HG03571 (cell line): ENCODE measurements around the gene TMEM138.
"Not testable (repeated sequence)": the region's sequence is repeated elsewhere in the genome, so short reads cannot be mapped to it uniquely, and the experiment has no call there.

Experiments
- ATAC-seq: cut with Tn5 transposase; IDR thresholded peaks from one replicate; pipeline ENCODE4 v1.9.1; 2021; ENCODE audit not compliant: unreplicated experiment

TMEM138 gene

GRCh38 chr11:61362542-61362875 is 335 bp downstream of the TMEM138 start:
- ATAC-seq: no peak

GRCh38 chr11:61364012-61364675 is 2.0 kb downstream of the TMEM138 start:
- no peak for ATAC-seq

- ATAC-seq: no peak
Observed at GRCh38 chr11:61367406-61367805, 5.2 kb downstream of the TMEM138 start.

GRCh38 chr11:61368646-61369045 is 6.5 kb downstream of the TMEM138 start:
- no peak for ATAC-seq

GRCh38 chr11:61369372-61370348 is 7.5 kb downstream of the TMEM138 start:
- no peak for ATAC-seq

GRCh38 chr11:61370349-61371005 is 8.3 kb downstream of the TMEM138 start:
- ATAC-seq: no peak

GRCh38 chr11:61372659-61373420 is 10.7 kb downstream of the TMEM138 start:
- no peak for ATAC-seq

- no peak for ATAC-seq
Observed at GRCh38 chr11:61375761-61376108, 13.6 kb downstream of the TMEM138 start.

- no peak for ATAC-seq
Observed at GRCh38 chr11:61377461-61378160, 15.4 kb downstream of the TMEM138 start.

- ATAC-seq: no peak
Observed at GRCh38 chr11:61378713-61379313, 16.6 kb downstream of the TMEM138 start.

GRCh38 chr11:61380884-61381283 is 18.7 kb downstream of the TMEM138 start:
- no peak for ATAC-seq

GRCh38 chr11:61383859-61384258 is 21.7 kb downstream of the TMEM138 start:
- not testable (repeated sequence) for ATAC-seq

GRCh38 chr11:61384271-61385242 is 22.4 kb downstream of the TMEM138 start:
- ATAC-seq: no peak

- no peak for ATAC-seq
Observed at GRCh38 chr11:61390161-61390560, 28.0 kb downstream of the TMEM138 start.

GRCh38 chr11:61392981-61393595 is 30.9 kb downstream of the TMEM138 start:
- no peak for ATAC-seq

GRCh38 chr11:61401173-61401572 is 39.0 kb downstream of the TMEM138 start:
- no peak for ATAC-seq

- no peak for ATAC-seq
Observed at GRCh38 chr11:61401573-61401972, 39.4 kb downstream of the TMEM138 start.

- ATAC-seq: no peak
Observed at GRCh38 chr11:61403658-61404057, 41.5 kb downstream of the TMEM138 start.
